GM23338 (cell line): ENCODE results near the gene TASP1. TPM values are rescaled to one million over a fixed set of nuclear protein-coding genes. Genes with fewer than 3 reads are reported as not detected.

ENCODE experiments used
- ATAC-seq: fragments of 200-7000 bp; cut with Tn5 transposase; 3 replicates; pipeline ENCODE4 v1.9.1; 2020
- DNase-seq: peaks from one replicate; pipeline ENCODE4 v3.0.0-alpha.2; 2015; ENCODE audit warnings: low spot score
- H2AFZ ChIP-seq: fragments of 200-600 bp; sonication (generic); 2 replicates; pipeline ENCODE4 v1.8.0; 2016; ENCODE audit warnings: antibody characterized with exemption, mild to moderate bottlenecking, moderate library complexity
- H3F3A ChIP-seq: fragments of 200-600 bp; sonication (generic); replicated peaks from 2 replicates; pipeline ENCODE4 v1.8.0; 2017; ENCODE audit warnings: antibody characterized with exemption, mixed run types, low read depth
- H3K27ac ChIP-seq: fragments of 200-600 bp; sonication (generic); 2 replicates; pipeline ENCODE4 v1.6.1; 2016; ENCODE audit warnings: low read depth
- H3K27me3 ChIP-seq: fragments of 200-600 bp; sonication (generic); 2 replicates; pipeline ENCODE4 v1.8.0; 2016; ENCODE audit warnings: mild to moderate bottlenecking, mixed run types, moderate library complexity; ENCODE audit not compliant: insufficient read depth
- H3K36me3 ChIP-seq: fragments of 200-600 bp; sonication (generic); 2 replicates; pipeline ENCODE4 v1.8.0; 2016; ENCODE audit warnings: mild to moderate bottlenecking; ENCODE audit not compliant: insufficient read depth
- H3K4me1 ChIP-seq: fragments of 200-600 bp; sonication (generic); 2 replicates; pipeline ENCODE4 v1.8.0; 2016; ENCODE audit warnings: mild to moderate bottlenecking, moderate library complexity; ENCODE audit not compliant: insufficient read depth
- H3K4me2 ChIP-seq: fragments of 200-600 bp; sonication (generic); 2 replicates; pipeline ENCODE4 v1.7.1; 2017; ENCODE audit warnings: mixed run types
- H3K4me3 ChIP-seq: fragments of 200-600 bp; sonication (generic); 2 replicates; pipeline ENCODE4 v1.6.1; 2016; ENCODE audit warnings: mixed run types
- H3K79me2 ChIP-seq: fragments of 200-600 bp; sonication (generic); replicated peaks from 2 replicates; pipeline ENCODE4 v1.8.0; 2017; ENCODE audit warnings: mild to moderate bottlenecking; ENCODE audit not compliant: insufficient read depth
- H3K9me2 ChIP-seq: fragments of 200-600 bp; sonication (generic); 2 replicates; pipeline ENCODE4 v1.8.0; 2017; ENCODE audit not compliant: insufficient read depth
- H4K20me1 ChIP-seq: fragments of 200-600 bp; sonication (generic); replicated peaks from 2 replicates; pipeline ENCODE4 v1.8.0; 2017; ENCODE audit warnings: mild to moderate bottlenecking; ENCODE audit not compliant: insufficient read depth
- H3K27ac Mint-ChIP-seq: 2 replicates; pipeline ENCODE4 v1.8.0; 2020; ENCODE audit warnings: inconsistent platforms, mild to moderate bottlenecking, moderate library complexity, mixed read lengths
- H3K27me3 Mint-ChIP-seq: 3 replicates; pipeline ENCODE4 v1.8.0; 2022; ENCODE audit warnings: low read depth, mild to moderate bottlenecking, moderate library complexity, mixed read lengths, inconsistent platforms; ENCODE audit not compliant: insufficient read depth, poor library complexity
- H3K36me3 Mint-ChIP-seq: 3 replicates; pipeline ENCODE4 v1.8.0; 2021; ENCODE audit warnings: low read depth, mild to moderate bottlenecking, inconsistent platforms, moderate library complexity, mixed read lengths
- H3K4me1 Mint-ChIP-seq: 3 replicates; pipeline ENCODE4 v1.8.0; 2020; ENCODE audit warnings: mild to moderate bottlenecking, inconsistent platforms, mixed read lengths
- H3K4me3 Mint-ChIP-seq: 3 replicates; pipeline ENCODE4 v1.8.0; 2021; ENCODE audit warnings: moderate library complexity, mild to moderate bottlenecking, inconsistent platforms, mixed read lengths
- H3K9me3 Mint-ChIP-seq: 3 replicates; pipeline ENCODE4 v1.8.0; 2020; ENCODE audit warnings: moderate library complexity, mild to moderate bottlenecking, inconsistent platforms, mixed read lengths
- CREB1 ChIP-seq: fragments of 250-450 bp; sonication (Bioruptor Pico); IDR thresholded peaks from 2 replicates; pipeline ENCODE4 v1.5.0; 2020; ENCODE audit warnings: low read depth, mild to moderate bottlenecking, moderate library complexity
- CTCF ChIP-seq, 2 experiments: fragments of 200-600 bp in 1 of 2; sonication (generic) in 1 of 2; conservative IDR thresholded peaks; 2 replicates each; pipeline versions ENCODE4 v1.5.1 to v1.6.1; 2016 to 2017; ENCODE audit warnings: antibody characterized with exemption in 2 of 2, low read depth in 2 of 2, mild to moderate bottlenecking in 2 of 2, moderate library complexity in 1 of 2
- ETS1 ChIP-seq: IDR thresholded peaks from 2 replicates; pipeline ENCODE4 v1.6.1; 2016; ENCODE audit warnings: antibody characterized with exemption
- EZH2 ChIP-seq: fragments of 200-600 bp; sonication (generic); IDR thresholded peaks from one replicate; pipeline ENCODE4 v1.8.0; 2017; ENCODE audit warnings: antibody characterized with exemption, mild to moderate bottlenecking, low read depth; ENCODE audit not compliant: unreplicated experiment
- EZH2phosphoT487 ChIP-seq: fragments of 200-600 bp; sonication (generic); IDR thresholded peaks from one replicate; pipeline ENCODE4 v1.8.1; 2018; ENCODE audit warnings: antibody characterized with exemption; ENCODE audit not compliant: unreplicated experiment
- JUNB ChIP-seq: IDR thresholded peaks from one replicate; pipeline ENCODE4 v1.6.1; 2016; ENCODE audit warnings: antibody characterized with exemption; ENCODE audit not compliant: unreplicated experiment
- NANOG ChIP-seq: IDR thresholded peaks from 2 replicates; pipeline ENCODE4 v1.6.1; 2016; ENCODE audit warnings: antibody characterized with exemption, borderline replicate concordance
- POLR2AphosphoS5 ChIP-seq: IDR thresholded peaks from 2 replicates; pipeline ENCODE4 v1.6.1; 2016; ENCODE audit warnings: antibody characterized with exemption, low read depth
- REST ChIP-seq: IDR thresholded peaks from one replicate; pipeline ENCODE4 v1.6.1; 2018; ENCODE audit warnings: antibody characterized with exemption; ENCODE audit not compliant: unreplicated experiment
- STAT1 ChIP-seq: IDR thresholded peaks from one replicate; pipeline ENCODE4 v1.6.1; 2016; ENCODE audit warnings: antibody characterized with exemption; ENCODE audit not compliant: unreplicated experiment
- ZNF114 ChIP-seq: fragments of 250-450 bp; sonication (Bioruptor Pico); IDR thresholded peaks from 2 replicates; pipeline ENCODE4 v1.5.0; 2020; ENCODE audit warnings: mild to moderate bottlenecking, moderate library complexity
- ZNF331 ChIP-seq: fragments of 250-450 bp; sonication (Bioruptor Pico); IDR thresholded peaks from 2 replicates; pipeline ENCODE4 v1.5.0; 2020; ENCODE audit warnings: low read depth, mild to moderate bottlenecking, moderate library complexity
- polyA plus RNA-seq: library from polyadenylated mRNA; unstranded; fragments of >200 nt; fragmentation: Nextera tagmentation; extraction: Ambion mirVana; gene quantifications from 2 replicates; pipeline ENCODE4 v1.2.1, GENCODE V29; 2016
- total RNA-seq: library from RNA; depleted of rRNA; stranded (reverse); fragments of >200 nt; shearing (Covaris generic); gene quantifications from 2 replicates; pipeline ENCODE4 v1.2.3, GENCODE V29; 2014

TASP1 gene
- total and polyA plus RNA-seq, 2 experiments from 2014 or later: 9.7 to 9.8 TPM

GRCh38 chr20:13526551-13526950 lies 112.2 kb downstream of the TASP1 start (continued):
- no peak for TF ChIP-seq CTCF (conservative IDR thresholded peaks at IDR 0.05; ENCODE audit: low read depth in 2 of 2)
- no peak for TF ChIP-seq CREB1

- Histone ChIP-seq H4K20me1 (no peaks in the 10 kb centered on the region), H3K36me3 (peaks cover 6% of the 10 kb centered on the region; the same call in 1 of the 2 replicates), H3K4me2 (no peak overlapping the region), H3K27me3 (no peaks in the 10 kb centered on the region), H3K9me2 (no peaks in the 10 kb centered on the region), H3K79me2 (no peaks in the 10 kb centered on the region), H3F3A (no peaks in the 10 kb centered on the region), H2AFZ (no peak overlapping the region), H3K27ac (no peak overlapping the region), H3K4me3 (no peak overlapping the region), H3K4me1 (no peaks in the 10 kb centered on the region)
- H3K27me3 Mint-ChIP-seq: no peaks in the 10 kb centered on the region
- H3K27ac Mint-ChIP-seq: no peak overlapping the region
- no peak for DNase-seq
- no peaks in the 10 kb centered on the region for H3K4me1 Mint-ChIP-seq
- ATAC-seq: no peak
- H3K9me3 Mint-ChIP-seq: no peaks in the 10 kb centered on the region
- H3K4me3 Mint-ChIP-seq: no peak overlapping the region
- H3K36me3 Mint-ChIP-seq: peaks cover 15% of the 10 kb centered on the region
- TF ChIP-seq REST: no peak
- no peak for TF ChIP-seq STAT1
- no peak for TF ChIP-seq POLR2AphosphoS5
- TF ChIP-seq CTCF (conservative IDR thresholded peaks at IDR 0.05; ENCODE audit: low read depth in 2 of 2): no peak
- TF ChIP-seq NANOG: no peak
- TF ChIP-seq ETS1: no peak
- no peak for TF ChIP-seq JUNB
- TF ChIP-seq CREB1: no peak
- TF ChIP-seq EZH2phosphoT487: no peak
- TF ChIP-seq EZH2: no peak
- no peak for TF ChIP-seq ZNF331
- no peak for TF ChIP-seq ZNF114 (CRISPR knock-in tag)
Observed at GRCh38 chr20:13525225-13525940, 113.3 kb downstream of the TASP1 start.
